ENCODE measurements around the gene ANK2.

ANK2 gene

DNA sequence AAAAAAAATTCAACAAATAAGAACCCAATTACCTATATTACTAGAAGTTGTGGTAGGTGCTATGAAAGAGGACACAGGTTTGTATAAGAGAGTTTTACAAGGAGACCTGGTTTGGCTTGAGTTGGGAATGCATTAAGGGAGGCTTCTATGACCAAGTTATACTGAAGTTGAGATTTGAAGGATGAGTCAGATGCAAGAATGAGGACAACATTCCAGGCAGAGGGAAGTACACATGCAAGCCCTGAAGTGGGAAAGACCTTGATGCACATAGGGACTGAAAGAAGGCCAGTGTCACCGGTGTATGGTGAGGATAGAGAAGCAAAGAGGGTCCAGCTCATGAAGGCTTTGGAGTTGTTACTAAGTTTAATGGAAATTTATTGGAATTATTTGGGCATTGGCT, 52.2 kb downstream of the ANK2 start:
- no peak for DNase-seq

- DNase-seq = no peak
Measured at GRCh38 chr4:113103556-113103955, 54.1 kb downstream of the ANK2 start.

GRCh38 chr4:113106108-113106507, 56.7 kb downstream of the ANK2 start:
- peak; percentile 25 for DNase-seq

GRCh38 chr4:113109106-113109718, 59.8 kb downstream of the ANK2 start:
- DNase-seq = no peak

- no peak for DNase-seq
Measured at GRCh38 chr4:113112338-113112978, 63.0 kb downstream of the ANK2 start.

GRCh38 chr4:113113151-113113550, 63.7 kb downstream of the ANK2 start:
- no peak for DNase-seq

DNA sequence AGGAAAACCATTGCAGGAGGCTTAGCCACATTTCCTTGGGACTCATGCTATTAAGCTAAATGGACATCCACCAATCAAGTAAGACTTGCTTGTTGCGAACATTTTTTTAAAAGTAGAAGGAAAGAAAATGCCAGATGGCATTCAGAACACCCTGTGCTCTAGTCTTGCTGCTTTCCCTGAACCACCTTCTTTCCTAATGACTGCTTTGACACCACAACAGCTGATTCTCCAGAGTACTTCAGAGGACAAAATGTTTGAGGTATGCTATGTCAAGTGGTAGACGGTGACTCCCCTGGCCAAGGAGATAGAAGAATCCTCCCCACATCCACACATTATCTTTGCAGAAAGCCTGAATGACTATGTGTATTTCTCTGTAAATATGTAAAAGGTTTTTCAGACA, 65.4 kb downstream of the ANK2 start:
- DNase-seq = no peak

- DNase-seq = no peak
Measured at GRCh38 chr4:113116414-113117357, 67.2 kb downstream of the ANK2 start.

DNA sequence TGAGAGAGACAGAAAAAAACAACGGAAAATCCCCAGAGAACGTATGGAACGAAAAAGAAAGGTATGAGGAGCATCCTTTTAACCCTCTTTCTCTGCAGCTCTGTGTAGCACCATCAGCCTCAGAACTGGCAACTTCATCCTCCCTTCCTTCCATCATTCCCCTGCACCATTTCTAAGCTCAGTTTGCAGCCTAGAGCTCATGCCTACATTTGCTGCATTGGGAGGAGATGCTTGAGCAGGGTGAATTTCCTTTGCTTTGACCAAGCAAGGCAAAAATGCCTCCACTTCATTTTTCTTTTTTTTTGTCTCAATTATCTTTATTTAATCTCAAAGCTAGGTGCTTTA, 67.9 kb downstream of the ANK2 start:
- DNase-seq = no peak

GRCh38 chr4:113122066-113122465, 72.6 kb downstream of the ANK2 start:
- no peak for DNase-seq

DNA sequence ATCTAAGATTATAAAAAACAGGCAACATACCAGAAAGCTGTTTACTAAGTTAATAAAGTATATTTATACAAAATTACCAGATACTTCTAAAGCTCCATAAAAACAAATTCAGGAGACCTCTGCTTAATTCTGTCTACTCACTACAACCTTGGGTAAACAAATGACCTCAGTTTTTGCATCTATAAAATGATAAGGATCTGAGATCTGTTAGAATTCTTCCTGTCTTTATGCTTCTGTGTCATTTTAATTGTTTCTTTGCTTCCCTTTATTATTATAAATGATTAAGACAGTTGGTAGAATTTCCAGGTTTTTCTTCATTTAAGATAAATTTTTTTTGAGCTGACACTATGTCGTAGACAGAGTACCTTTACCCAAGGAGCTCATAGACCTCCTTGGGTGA, 76.0 kb downstream of the ANK2 start:
- no peak for DNase-seq

GRCh38 chr4:113131136-113131535, 81.7 kb downstream of the ANK2 start:
- DNase-seq = no peak

DNA sequence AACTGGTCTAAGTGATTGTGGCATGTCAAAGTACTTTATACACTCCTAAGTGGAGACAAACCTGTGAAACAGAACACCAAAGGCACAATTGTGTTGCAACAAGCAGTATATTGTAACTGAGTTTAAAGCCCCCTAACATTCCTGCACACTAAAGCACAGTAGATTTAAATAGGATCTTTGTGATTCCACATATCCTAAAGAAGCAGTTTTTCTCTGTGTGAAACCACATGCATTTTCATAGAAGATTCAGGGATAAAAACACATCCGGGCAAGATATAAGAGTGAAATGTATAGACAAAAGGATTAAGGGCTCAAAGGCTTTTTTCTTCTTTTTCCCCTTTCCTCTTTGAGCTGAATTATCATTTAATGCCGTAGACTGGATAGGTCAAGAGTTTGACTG, 82.2 kb downstream of the ANK2 start:
- no peak for DNase-seq

- DNase-seq = no peak
Measured at GRCh38 chr4:113141901-113142346, 92.5 kb downstream of the ANK2 start.

- DNase-seq = no peak
Measured at GRCh38 chr4:113142351-113142750, 92.9 kb downstream of the ANK2 start.

DNA sequence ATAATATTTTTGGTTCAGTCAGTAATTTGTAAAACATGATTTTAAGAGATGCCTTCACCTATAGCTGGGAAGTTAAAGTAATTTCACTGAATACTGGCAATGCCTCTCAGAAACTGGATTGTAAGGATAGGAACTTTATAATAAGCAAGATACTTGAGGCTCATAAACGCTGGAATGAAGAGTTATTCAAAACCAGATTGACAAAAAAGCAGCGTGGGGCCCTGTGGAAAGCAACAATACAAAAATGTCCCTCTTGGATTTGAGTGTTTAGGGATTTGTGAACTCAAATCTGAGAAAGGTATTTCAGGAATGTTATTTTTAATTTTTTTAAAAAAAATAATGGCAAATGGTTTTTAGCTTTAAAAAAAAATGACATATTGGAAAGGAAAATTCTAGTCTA, 94.6 kb downstream of the ANK2 start:
- DNase-seq = no peak

DNA sequence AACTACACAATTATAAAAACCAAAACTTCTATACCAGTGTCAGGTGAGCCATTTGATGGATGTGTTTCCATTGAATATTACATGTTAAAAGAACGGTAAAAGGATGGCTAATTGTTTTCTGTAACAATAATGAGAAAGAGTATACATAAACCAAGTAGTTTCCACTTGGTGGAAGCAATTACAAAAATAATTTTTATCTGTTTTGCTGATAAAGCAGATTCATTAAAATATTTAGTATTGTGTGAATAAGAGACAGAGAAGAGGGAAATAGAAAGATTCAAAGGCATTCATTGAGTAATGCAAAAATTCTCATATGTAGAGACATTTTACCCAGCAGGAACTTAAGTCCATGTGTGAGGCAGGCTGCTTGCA, 95.7 kb downstream of the ANK2 start:
- no peak for DNase-seq

DNA sequence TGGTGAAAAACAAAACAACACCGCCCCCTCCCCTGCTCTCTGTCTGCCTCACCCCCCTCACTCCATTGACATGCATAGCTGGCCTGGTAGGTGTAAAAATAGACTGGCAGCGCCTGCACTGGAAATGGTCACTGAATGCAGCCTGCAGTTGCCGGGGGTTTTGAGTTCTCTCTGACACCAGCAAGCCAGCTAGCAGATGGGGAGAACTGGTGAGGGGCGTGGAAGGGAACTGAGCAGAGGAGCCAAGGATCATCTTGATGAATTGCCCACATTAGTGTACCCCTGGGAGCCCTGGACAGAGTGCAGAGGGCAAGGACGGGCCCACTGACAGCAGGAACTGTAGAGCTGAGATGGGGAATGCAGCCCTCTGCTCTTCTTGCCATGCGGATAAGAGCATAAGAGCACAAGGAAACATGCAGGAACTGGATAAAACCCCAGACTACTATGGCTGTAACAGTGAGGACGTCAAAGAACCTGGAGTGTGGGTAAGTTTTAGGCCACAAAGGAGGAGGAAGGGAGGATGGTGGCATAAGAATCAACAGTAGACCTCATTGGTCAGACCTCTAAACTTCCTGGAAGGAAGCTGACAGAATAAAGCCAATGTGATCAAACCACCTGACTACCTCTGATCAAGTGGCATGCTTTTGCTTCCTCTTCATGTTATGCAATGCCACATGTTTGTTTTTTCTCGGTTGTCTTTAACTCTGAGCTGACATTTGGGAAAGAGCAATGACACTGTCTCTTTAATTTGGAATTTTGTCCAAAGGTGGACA, 96.3 kb downstream of the ANK2 start:
- no peak for DNase-seq

DNA sequence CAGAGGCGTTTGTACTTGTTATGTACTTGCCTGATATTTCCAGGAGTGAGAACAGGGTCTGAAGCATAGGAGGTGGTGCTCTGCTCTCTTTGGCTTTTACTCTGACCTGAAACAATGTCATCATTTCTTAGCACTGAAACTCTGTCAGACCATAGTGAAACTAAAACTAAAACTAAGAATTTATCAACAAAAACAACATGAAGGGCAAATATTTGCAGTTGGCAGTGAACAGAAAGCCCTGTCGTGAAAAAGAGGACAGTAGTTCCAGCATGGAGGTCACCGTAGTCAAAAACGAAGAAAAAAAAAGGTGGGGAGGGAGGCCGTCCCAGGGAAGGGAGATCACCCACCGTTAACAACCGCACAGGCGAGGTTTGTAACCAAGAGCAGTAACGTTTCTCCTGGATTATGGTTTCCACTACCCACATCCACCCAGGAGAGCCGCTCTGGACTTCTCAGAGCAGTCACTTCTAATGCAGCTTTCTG, 97.5 kb downstream of the ANK2 start:
- no peak for DNase-seq

- no peak for DNase-seq
Measured at GRCh38 chr4:113147498-113148111, 98.2 kb downstream of the ANK2 start.

DNA sequence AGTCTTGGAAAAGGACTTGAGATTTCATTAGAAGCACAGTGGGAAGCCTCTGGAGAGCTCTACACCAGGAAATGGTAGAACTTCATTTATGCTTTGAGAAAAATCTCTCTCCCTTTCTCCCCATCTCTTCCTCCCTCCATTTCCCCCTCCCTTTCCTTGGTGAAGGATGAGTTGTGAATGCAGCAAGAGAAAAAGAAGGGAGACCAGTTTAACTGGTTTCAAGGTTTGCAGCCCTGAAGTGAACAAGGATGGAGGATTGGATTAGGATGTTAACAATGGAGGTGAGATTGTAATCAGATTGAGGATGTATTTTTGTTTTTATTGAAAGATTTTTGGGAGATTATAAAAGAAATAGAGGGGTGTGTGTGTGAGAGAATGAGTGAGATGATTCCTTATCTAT, 99.5 kb downstream of the ANK2 start:
- no peak for DNase-seq

DNA sequence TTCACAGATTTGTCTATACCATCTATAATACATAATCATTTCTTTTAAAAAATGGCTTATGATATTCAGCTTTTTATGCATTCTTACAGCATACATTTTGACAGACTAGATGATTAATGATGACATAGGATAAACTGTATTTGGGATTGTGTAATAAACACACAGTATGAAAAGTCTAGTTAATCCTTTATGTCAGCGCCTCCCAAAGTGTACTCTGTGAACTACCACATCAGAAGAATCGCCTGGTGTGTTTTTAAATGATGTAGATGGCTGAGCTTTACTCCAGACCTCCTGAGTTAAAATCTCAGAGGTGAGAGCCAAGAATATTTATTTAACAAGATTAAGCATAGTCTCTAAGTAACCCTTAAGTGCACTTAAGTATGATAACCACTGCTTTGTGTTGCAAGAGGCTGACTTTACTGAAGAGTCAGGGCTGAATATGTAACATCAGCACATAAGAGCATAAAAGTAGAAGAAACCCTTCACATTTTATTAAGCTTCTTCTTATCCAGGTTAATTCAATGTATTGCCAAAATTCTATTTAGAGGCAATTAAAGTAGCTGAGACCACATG, 104.2 kb downstream of the ANK2 start:
- DNase-seq = no peak
